ENCODE results near the gene LSAMP. TPM values are rescaled to one million over a fixed set of nuclear protein-coding genes. Genes with fewer than 3 reads are reported as not detected.
"Not testable (repeated sequence)": the region's sequence is repeated elsewhere in the genome, so short reads cannot be mapped to it uniquely, and the experiment has no call there.

Gene LSAMP
- total RNA-seq, 1 donor from 2014 or later, result 0.11 TPM

- no peak for DNase-seq (ENCODE audit: low spot score in 2 of 2)
- Histone ChIP-seq H3K36me3 (no peaks in the 10 kb centered on the region), H3K9me3 (no peaks in the 10 kb centered on the region), H3K4me1 (no peaks in the 10 kb centered on the region), H3K4me3 (no peak overlapping the region), H3K27me3 (no peaks in the 10 kb centered on the region), H3K27ac (no peak overlapping the region)
- intact Hi-C loops (cut with DNase I), result no loop called here
- TF ChIP-seq CTCF (IDR thresholded peaks at IDR 0.05), result no peak
These were observed 684.6 kb downstream of the LSAMP start for GRCh38 chr3:115760716-115761115.

- DNase-seq (ENCODE audit: low spot score in 2 of 2), result no peak
- Histone ChIP-seq H3K4me1 (no peaks in the 10 kb centered on the region), H3K27ac (no peak overlapping the region), H3K4me3 (no peak overlapping the region), H3K27me3 (no peaks in the 10 kb centered on the region), H3K36me3 (no peaks in the 10 kb centered on the region), H3K9me3 (no peaks in the 10 kb centered on the region)
- intact Hi-C loops (cut with DNase I), result no loop called here
- TF ChIP-seq CTCF (IDR thresholded peaks at IDR 0.05), result no peak
These were observed 687.1 kb downstream of the LSAMP start for GRCh38 chr3:115758076-115758763.

- H3K4me3 ChIP-seq; intact Hi-C loops (cut with DNase I): not testable (repeated sequence)
These were observed 692.3 kb downstream of the LSAMP start for GRCh38 chr3:115752978-115753377.

More at GRCh38 chr3:115752978-115753377, 692.3 kb downstream of the LSAMP start:
- not testable (repeated sequence) for DNase-seq (ENCODE audit: low spot score in 2 of 2); H3K27ac ChIP-seq; H3K9me3 ChIP-seq; H3K4me1 ChIP-seq; H3K27me3 ChIP-seq; H3K36me3 ChIP-seq

Data from ascending aorta (tissue), 2 donors.